ENCODE measurements around the gene COX8A. TPM values are rescaled to one million over a fixed set of nuclear protein-coding genes. Genes with fewer than 3 reads are reported as not detected.
A peak's percentile ranks its signal among the peaks of the same experiment; 100 is the strongest.

COX8A gene
- total and polyA plus RNA-seq, 9 of the 15 experiments (the other 6 are each of a cell fraction or from before 2014, with no cell fraction given) = 274 to 1,206 (median 526) TPM

DNA sequence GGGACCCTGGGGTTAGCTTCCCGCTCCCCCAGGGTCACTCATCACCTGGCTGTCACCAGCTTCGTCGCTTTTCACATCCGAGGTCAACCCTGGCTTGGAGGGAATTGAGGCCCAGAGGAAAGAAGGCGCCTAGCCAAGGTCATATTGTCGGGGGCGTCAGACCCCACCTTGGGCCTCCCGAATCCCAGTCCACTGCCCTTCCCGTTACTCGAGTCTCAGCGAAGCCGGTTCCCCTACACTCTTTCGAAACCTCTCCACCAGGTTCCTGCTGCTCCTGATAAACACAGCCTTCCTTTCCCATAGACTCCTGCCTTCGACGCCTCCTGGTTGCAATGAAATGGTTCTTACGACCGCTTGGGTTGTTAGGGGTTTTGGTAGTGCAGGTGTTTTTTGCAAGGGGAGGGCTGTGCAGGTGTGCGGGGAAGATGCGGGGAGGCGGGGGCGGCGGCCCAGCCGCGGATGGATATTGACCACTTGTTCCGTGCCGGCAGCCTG, 35.0 kb upstream of the COX8A start:
- peaks cover 56% of the 10 kb centered on the region for H3K79me2 ChIP-seq (ENCODE audit: control insufficient read depth, insufficient read depth, low read length)
- H3K36me3 ChIP-seq (ENCODE audit: control insufficient read depth, insufficient read depth, low read length) = peaks cover 30% of the 10 kb centered on the region
- BruUV-seq (replicated peaks) = no TSS peak
- peaks cover 45 to 46% of the 10 kb centered on the region in 2 experiments for H3K4me1 ChIP-seq (replicated peaks in 1 of 2; ENCODE audit: control insufficient read depth in 2 of 2, insufficient read depth in 2 of 2, low read length in 2 of 2)
- no peaks in the 10 kb centered on the region for H3K9me3 ChIP-seq (replicated peaks; ENCODE audit: control insufficient read depth, insufficient read depth, low read depth, low read length)
- no peak; the same call in 2 of the 3 replicates for ATAC-seq
- no peaks in the 10 kb centered on the region for H3K27me3 ChIP-seq (ENCODE audit: control insufficient read depth in 2 of 2, insufficient read depth in 2 of 2, low read length in 2 of 2)
- peaks cover 4% of the 10 kb centered on the region for H3K9me1 ChIP-seq (ENCODE audit: control insufficient read depth, insufficient read depth, low read length)
- peak in 1 of 4 experiments; percentile 44 for DNase-seq (ENCODE audit: extremely low read depth in 1 of 4, low spot score in 3 of 4)
- H2AFZ ChIP-seq (ENCODE audit: low read depth, low read length) = peak overlapping the region; percentile 84
- H4K20me1 ChIP-seq (replicated peaks; ENCODE audit: control insufficient read depth, insufficient read depth, low read length) = 0 out of 2 replicates have a peak, but pooled peaks cover 4% of the 10 kb centered on the region
- ChIA-PET CTCF (ENCODE audit: low intra/inter-chr PET ratio) (interaction anchor here (0.6 to 1.5 kb wide), 2 partner anchors 13 to 101 kb away, joined by 4 read pairs; partner anchors contain the start of gene MARK2), POLR2A (interaction anchor here (0.6 to 1.0 kb wide), 3 partner anchors 14 to 627 kb away, joined by 3 read pairs; no protein-coding TSS in a partner anchor)
- H3K9ac ChIP-seq (ENCODE audit: insufficient read depth in 1 of 2, low read depth in 2 of 2, low read length in 2 of 2) = peak overlapping the region; percentile 74 to 96
- peak overlapping the region; percentile 74 for H3K27ac ChIP-seq (ENCODE audit: extremely low read depth, low read depth, low read length)
- H3K4me3 ChIP-seq = peak overlapping the region; percentile 72
- peak overlapping the region; percentile 96 for H3K4me2 ChIP-seq (ENCODE audit: insufficient read depth, low read length)
- 1% methylated on average over 25 of the region's 26 CpGs for WGBS (ENCODE audit: insufficient coverage, low coverage, missing lambda C conversion rate)
- in situ Hi-C loops (cut with MboI) (no loop called here), intact Hi-C loops (cut with micrococcal nuclease) (loop anchor here (1.0 kb wide), 1 partner anchor 22 kb away; the partner anchor contains the start of gene RCOR2)
- peak; percentile 51 for FAIRE-seq
- TF ChIP-seq KDM5B (IDR thresholded peaks at IDR 0.05; ENCODE audit: insufficient replicate concordance, low read depth, low read length) = peak; percentile 41
- TF ChIP-seq YBX1 (IDR thresholded peaks at IDR 0.05) = no peak
- TF ChIP-seq ARHGAP35 (IDR thresholded peaks at IDR 0.05; ENCODE audit: partially characterized antibody) = no peak
- 0 out of 2 replicates have a peak, but pooled peaks have one; percentile 9 for TF ChIP-seq MTA2 (IDR thresholded peaks at IDR 0.05; ENCODE audit: low read depth)
- peak; percentile 25; the same call in 1 of the 2 replicates for TF ChIP-seq ZFX (CRISPR knock-in tag; IDR thresholded peaks at IDR 0.05)
- no peak for TF ChIP-seq PHTF2 (CRISPR knock-in tag; IDR thresholded peaks at IDR 0.05)
- TF ChIP-seq, protein P1, sequence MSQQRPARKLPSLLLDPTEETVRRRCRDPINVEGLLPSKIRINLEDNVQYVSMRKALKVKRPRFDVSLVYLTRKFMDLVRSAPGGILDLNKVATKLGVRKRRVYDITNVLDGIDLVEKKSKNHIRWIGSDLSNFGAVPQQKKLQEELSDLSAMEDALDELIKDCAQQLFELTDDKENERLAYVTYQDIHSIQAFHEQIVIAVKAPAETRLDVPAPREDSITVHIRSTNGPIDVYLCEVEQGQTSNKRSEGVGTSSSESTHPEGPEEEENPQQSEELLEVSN (IDR thresholded peaks at IDR 0.05; ENCODE audit: borderline replicate concordance in 1 of 2, extremely low read depth in 1 of 2, insufficient read depth in 1 of 2, insufficient read length in 1 of 2, low read depth in 1 of 2, low read length in 1 of 2, poor library complexity in 1 of 2, severe bottlenecking in 1 of 2) = peak in 1 of 2 experiments; percentile 65
- TF ChIP-seq NR1H2 (CRISPR knock-in tag; IDR thresholded peaks at IDR 0.05) = no peak
- 0 out of 2 replicates have a peak, but pooled peaks have one; percentile 28 for TF ChIP-seq L3MBTL2 (IDR thresholded peaks at IDR 0.05)
- TF ChIP-seq GABPA (tag; conservative IDR thresholded peaks at IDR 0.05; ENCODE audit: low read depth) = peak; percentile 10; the same call in 1 of the 2 replicates
- no peak for TF ChIP-seq RBM22 (IDR thresholded peaks at IDR 0.05; ENCODE audit: low read depth, low read length, poor library complexity, severe bottlenecking)
- no peak for TF ChIP-seq ZNF174 (CRISPR knock-in tag; IDR thresholded peaks at IDR 0.05)
- TF ChIP-seq ID3 (CRISPR knock-in tag; IDR thresholded peaks at IDR 0.05) = no peak
- TF ChIP-seq ID3 (tag; IDR thresholded peaks at IDR 0.05) = no peak
- no peak for TF ChIP-seq E4F1 (CRISPR knock-in tag; IDR thresholded peaks at IDR 0.05; ENCODE audit: borderline replicate concordance)
- peak; percentile 11; the same call in 1 of the 2 replicates for TF ChIP-seq CBFA2T3 (IDR thresholded peaks at IDR 0.05)
- TF ChIP-seq ZEB2 (IDR thresholded peaks at IDR 0.05) = peak; percentile 76

All from K562 (cell line).